ENCODE data around the gene ANKDD1A. TPM values are rescaled to one million over a fixed set of nuclear protein-coding genes. Genes with fewer than 3 reads are reported as not detected.

The ANKDD1A gene
- total and polyA plus RNA-seq, 2 experiments from 2014 or later = 3.6 to 6.1 TPM

GRCh38 chr15:64954395-64954794 is 42.7 kb downstream of the ANKDD1A start:
- Histone ChIP-seq H3K4me1 (ENCODE audit: insufficient read depth) (no peaks in the 10 kb centered on the region), H3K36me3 (replicated peaks; ENCODE audit: insufficient read depth, low read depth) (no peaks in the 10 kb centered on the region)
- no peak for DNase-seq (ENCODE audit: low spot score)

GRCh38 chr15:64959128-64959527 is 47.4 kb downstream of the ANKDD1A start:
- no peak for TF ChIP-seq EZH2phosphoT487 (IDR thresholded peaks at IDR 0.05; ENCODE audit: low read depth, severe bottlenecking, unreplicated experiment)
- TF ChIP-seq CTCF (IDR thresholded peaks at IDR 0.05; ENCODE audit: poor library complexity) = no peak
- no peak for TF ChIP-seq EZH2 (IDR thresholded peaks at IDR 0.05; ENCODE audit: borderline replicate concordance)
- H3K36me3 ChIP-seq (replicated peaks; ENCODE audit: insufficient read depth, low read depth) = no peaks in the 10 kb centered on the region
- no peaks in the 10 kb centered on the region for H4K20me1 ChIP-seq (ENCODE audit: insufficient read depth, poor library complexity, severe bottlenecking)
- no peaks in the 10 kb centered on the region for H3K79me2 ChIP-seq
- no peak overlapping the region for H3K4me3 ChIP-seq
- no peaks in the 10 kb centered on the region for H3K4me1 ChIP-seq (ENCODE audit: insufficient read depth)
- no peaks in the 10 kb centered on the region for H3K27me3 ChIP-seq
- H3K4me2 ChIP-seq = no peak overlapping the region
- no peak overlapping the region for H2AFZ ChIP-seq
- H3K27ac ChIP-seq = no peak overlapping the region
- H3K9me3 ChIP-seq (ENCODE audit: low read depth) = no peaks in the 10 kb centered on the region
- WGBS (ENCODE audit: low lambda C conversion rate, missing lambda C conversion rate) = 98% methylated on average over 9 of the region's 9 CpGs
- DNase-seq (ENCODE audit: low spot score) = no peak
- no peaks in the 10 kb centered on the region for H3K9me2 ChIP-seq (replicated peaks; ENCODE audit: insufficient read depth)

More at GRCh38 chr15:64954395-64954794, 42.7 kb downstream of the ANKDD1A start:
- no peaks in the 10 kb centered on the region for H3K9me2 ChIP-seq (replicated peaks; ENCODE audit: insufficient read depth)
- H3K4me3 ChIP-seq = no peak overlapping the region
- WGBS (ENCODE audit: low lambda C conversion rate, missing lambda C conversion rate) = 29% methylated on average over 3 of the region's 3 CpGs
- no peaks in the 10 kb centered on the region for H3K27me3 ChIP-seq
- H4K20me1 ChIP-seq (ENCODE audit: insufficient read depth, poor library complexity, severe bottlenecking) = no peaks in the 10 kb centered on the region
- no peak overlapping the region for H2AFZ ChIP-seq
- no peaks in the 10 kb centered on the region for H3K9me3 ChIP-seq (ENCODE audit: low read depth)
- H3K79me2 ChIP-seq = no peaks in the 10 kb centered on the region
- H3K27ac ChIP-seq = no peak overlapping the region
- no peak for TF ChIP-seq EZH2phosphoT487 (IDR thresholded peaks at IDR 0.05; ENCODE audit: low read depth, severe bottlenecking, unreplicated experiment)
- TF ChIP-seq EZH2 (IDR thresholded peaks at IDR 0.05; ENCODE audit: borderline replicate concordance) = no peak
- no peak for TF ChIP-seq CTCF (IDR thresholded peaks at IDR 0.05; ENCODE audit: poor library complexity)
- no peak overlapping the region for H3K4me2 ChIP-seq

GRCh38 chr15:64960153-64960552 is 48.5 kb downstream of the ANKDD1A start:
- H3K36me3 ChIP-seq (replicated peaks; ENCODE audit: insufficient read depth, low read depth) = no peaks in the 10 kb centered on the region
- no peak overlapping the region for H3K27ac ChIP-seq
- H2AFZ ChIP-seq = no peak overlapping the region
- H3K9me2 ChIP-seq (replicated peaks; ENCODE audit: insufficient read depth) = no peaks in the 10 kb centered on the region
- no peak overlapping the region for H3K4me3 ChIP-seq
- no peaks in the 10 kb centered on the region for H3K4me1 ChIP-seq (ENCODE audit: insufficient read depth)
- DNase-seq (ENCODE audit: low spot score) = no peak
- H4K20me1 ChIP-seq (ENCODE audit: insufficient read depth, poor library complexity, severe bottlenecking) = no peaks in the 10 kb centered on the region
- no peaks in the 10 kb centered on the region for H3K27me3 ChIP-seq
- H3K4me2 ChIP-seq = no peak overlapping the region
- WGBS (ENCODE audit: low lambda C conversion rate, missing lambda C conversion rate) = 99% methylated on average over 6 of the region's 6 CpGs
- H3K79me2 ChIP-seq = no peaks in the 10 kb centered on the region
- TF ChIP-seq EZH2phosphoT487 (IDR thresholded peaks at IDR 0.05; ENCODE audit: low read depth, severe bottlenecking, unreplicated experiment) (no peak), CTCF (IDR thresholded peaks at IDR 0.05; ENCODE audit: poor library complexity) (no peak), EZH2 (IDR thresholded peaks at IDR 0.05; ENCODE audit: borderline replicate concordance) (no peak)
- no peaks in the 10 kb centered on the region for H3K9me3 ChIP-seq (ENCODE audit: low read depth)

GRCh38 chr15:64961013-64961412 is 49.3 kb downstream of the ANKDD1A start:
- Histone ChIP-seq H3K4me1 (ENCODE audit: insufficient read depth) (no peaks in the 10 kb centered on the region), H3K36me3 (replicated peaks; ENCODE audit: insufficient read depth, low read depth) (no peaks in the 10 kb centered on the region), H3K27ac (no peak overlapping the region), H3K4me3 (no peak overlapping the region), H3K4me2 (no peak overlapping the region), H3K9me3 (ENCODE audit: low read depth) (no peaks in the 10 kb centered on the region), H4K20me1 (ENCODE audit: insufficient read depth, poor library complexity, severe bottlenecking) (no peaks in the 10 kb centered on the region), H3K9me2 (replicated peaks; ENCODE audit: insufficient read depth) (no peaks in the 10 kb centered on the region), H3K79me2 (no peaks in the 10 kb centered on the region), H2AFZ (no peak overlapping the region), H3K27me3 (no peaks in the 10 kb centered on the region)
- TF ChIP-seq EZH2phosphoT487 (IDR thresholded peaks at IDR 0.05; ENCODE audit: low read depth, severe bottlenecking, unreplicated experiment) (no peak), EZH2 (IDR thresholded peaks at IDR 0.05; ENCODE audit: borderline replicate concordance) (no peak), CTCF (IDR thresholded peaks at IDR 0.05; ENCODE audit: poor library complexity) (no peak)
- DNase-seq (ENCODE audit: low spot score) = no peak
- WGBS (ENCODE audit: low lambda C conversion rate, missing lambda C conversion rate) = 97% methylated on average over 5 of the region's 5 CpGs

All from hepatocyte (in vitro differentiated cells).